ENCODE data around the gene ADCY9.

The ADCY9 gene

GRCh38 chr16:4083347-4083870, 32.8 kb downstream of the ADCY9 start:
- Histone ChIP-seq H4K8ac (ENCODE audit: low read length) (no peak overlapping the region), H2BK12ac (ENCODE audit: low read length in 2 of 2) (no peak overlapping the region), H3K36me3 (ENCODE audit: control insufficient read depth in 1 of 2, insufficient read depth in 2 of 2, low read depth in 1 of 2, low read length in 2 of 2) (peaks cover 0 to 3% of the 10 kb centered on the region in 2 experiments), H2AK5ac (ENCODE audit: low read length, severe bottlenecking) (no peak overlapping the region), H3K9ac (ENCODE audit: low read length) (no peak overlapping the region), H2BK120ac (ENCODE audit: low read depth, low read length) (no peak overlapping the region), H2AFZ (ENCODE audit: low read depth, low read length) (no peak overlapping the region), H3K27me3 (ENCODE audit: control insufficient read depth in 1 of 2, insufficient read depth in 1 of 2, low read length in 2 of 2) (no peaks in the 10 kb centered on the region), H3K14ac (ENCODE audit: low read length in 2 of 2) (no peak overlapping the region), H2BK15ac (ENCODE audit: low read depth, poor library complexity, severe bottlenecking) (no peak overlapping the region), H3K79me1 (replicated peaks; ENCODE audit: low read length, poor library complexity, severe bottlenecking) (peaks cover 17% of the 10 kb centered on the region), H3K23ac (ENCODE audit: low read length in 2 of 2) (no peak overlapping the region), H3K9me3 (ENCODE audit: control insufficient read depth, low read length) (no peaks in the 10 kb centered on the region), H3K4me3 (ENCODE audit: insufficient read depth in 1 of 2, low read depth in 1 of 2, low read length in 2 of 2) (no peak overlapping the region), H3K18ac (ENCODE audit: low read depth in 1 of 2, low read length in 2 of 2) (no peak overlapping the region), H2BK5ac (ENCODE audit: low read depth, low read length, poor library complexity, severe bottlenecking) (no peak overlapping the region), H3K4me1 (ENCODE audit: control insufficient read depth, insufficient read depth, low read depth, low read length) (peaks cover 10% of the 10 kb centered on the region), H3K4me2 (ENCODE audit: low read length, poor library complexity, severe bottlenecking) (no peak overlapping the region), H4K91ac (ENCODE audit: low read length) (no peak overlapping the region), H3K4ac (ENCODE audit: low read depth in 1 of 2, low read length in 2 of 2) (no peak overlapping the region), H3K27ac (ENCODE audit: low read length, poor library complexity, severe bottlenecking) (no peak overlapping the region)
- WGBS: 91% methylated on average over 5 of the region's 5 CpGs
- no peak for DNase-seq

GRCh38 chr16:4082474-4083044, 33.7 kb downstream of the ADCY9 start:
- H3K23ac ChIP-seq (ENCODE audit: low read length in 2 of 2): peak overlapping the region in 1 of 2 experiments; percentile 78
- H3K14ac ChIP-seq (ENCODE audit: low read length in 2 of 2): peak overlapping the region in 1 of 2 experiments; percentile 84
- H3K18ac ChIP-seq (ENCODE audit: low read depth in 1 of 2, low read length in 2 of 2): peak overlapping the region in 1 of 2 experiments; percentile 55
- peaks cover 0 to 3% of the 10 kb centered on the region in 2 experiments for H3K36me3 ChIP-seq (ENCODE audit: control insufficient read depth in 1 of 2, insufficient read depth in 2 of 2, low read depth in 1 of 2, low read length in 2 of 2)
- no peak overlapping the region for H3K4ac ChIP-seq (ENCODE audit: low read depth in 1 of 2, low read length in 2 of 2)
- H3K4me2 ChIP-seq (ENCODE audit: low read length, poor library complexity, severe bottlenecking): no peak overlapping the region
- peak overlapping the region; percentile 38 to 55 for H3K4me3 ChIP-seq (ENCODE audit: insufficient read depth in 1 of 2, low read depth in 1 of 2, low read length in 2 of 2)
- no peak overlapping the region for H2BK120ac ChIP-seq (ENCODE audit: low read depth, low read length)
- peaks cover 17% of the 10 kb centered on the region for H3K79me1 ChIP-seq (replicated peaks; ENCODE audit: low read length, poor library complexity, severe bottlenecking)
- peaks cover 10% of the 10 kb centered on the region for H3K4me1 ChIP-seq (ENCODE audit: control insufficient read depth, insufficient read depth, low read depth, low read length)
- no peak overlapping the region for H2BK15ac ChIP-seq (ENCODE audit: low read depth, poor library complexity, severe bottlenecking)
- no peak overlapping the region for H2BK12ac ChIP-seq (ENCODE audit: low read length in 2 of 2)
- no peak overlapping the region for H2BK5ac ChIP-seq (ENCODE audit: low read depth, low read length, poor library complexity, severe bottlenecking)
- no peak for DNase-seq
- peak overlapping the region; percentile 63 for H3K9ac ChIP-seq (ENCODE audit: low read length)
- H4K91ac ChIP-seq (ENCODE audit: low read length): peak overlapping the region; percentile 52
- H2AK5ac ChIP-seq (ENCODE audit: low read length, severe bottlenecking): no peak overlapping the region
- H3K27me3 ChIP-seq (ENCODE audit: control insufficient read depth in 1 of 2, insufficient read depth in 1 of 2, low read length in 2 of 2): no peaks in the 10 kb centered on the region
- H2AFZ ChIP-seq (ENCODE audit: low read depth, low read length): no peak overlapping the region
- no peak overlapping the region for H3K27ac ChIP-seq (ENCODE audit: low read length, poor library complexity, severe bottlenecking)
- no peak overlapping the region for H4K8ac ChIP-seq (ENCODE audit: low read length)
- H3K9me3 ChIP-seq (ENCODE audit: control insufficient read depth, low read length): no peaks in the 10 kb centered on the region
- 92% methylated on average over 15 of the region's 15 CpGs for WGBS

- no peaks in the 10 kb centered on the region for H3K9me3 ChIP-seq (ENCODE audit: control insufficient read depth, low read length)
- DNase-seq: no peak
- H3K27ac ChIP-seq (ENCODE audit: low read length, poor library complexity, severe bottlenecking): no peak overlapping the region
- peaks cover 10% of the 10 kb centered on the region for H3K4me1 ChIP-seq (ENCODE audit: control insufficient read depth, insufficient read depth, low read depth, low read length)
- H3K18ac ChIP-seq (ENCODE audit: low read depth in 1 of 2, low read length in 2 of 2): no peak overlapping the region
- no peak overlapping the region for H3K4me2 ChIP-seq (ENCODE audit: low read length, poor library complexity, severe bottlenecking)
- H3K27me3 ChIP-seq (ENCODE audit: control insufficient read depth in 1 of 2, insufficient read depth in 1 of 2, low read length in 2 of 2): no peaks in the 10 kb centered on the region
- no peak overlapping the region for H2AFZ ChIP-seq (ENCODE audit: low read depth, low read length)
- H2AK5ac ChIP-seq (ENCODE audit: low read length, severe bottlenecking): no peak overlapping the region
- no peak overlapping the region for H2BK12ac ChIP-seq (ENCODE audit: low read length in 2 of 2)
- H3K14ac ChIP-seq (ENCODE audit: low read length in 2 of 2): no peak overlapping the region
- peaks cover 3% of the 10 kb centered on the region in 2 experiments for H3K36me3 ChIP-seq (ENCODE audit: control insufficient read depth in 1 of 2, insufficient read depth in 2 of 2, low read depth in 1 of 2, low read length in 2 of 2)
- H4K91ac ChIP-seq (ENCODE audit: low read length): no peak overlapping the region
- H3K9ac ChIP-seq (ENCODE audit: low read length): peak overlapping the region; percentile 63
- H3K79me1 ChIP-seq (replicated peaks; ENCODE audit: low read length, poor library complexity, severe bottlenecking): peaks cover 19% of the 10 kb centered on the region
- H4K8ac ChIP-seq (ENCODE audit: low read length): no peak overlapping the region
- no peak overlapping the region for H3K4me3 ChIP-seq (ENCODE audit: insufficient read depth in 1 of 2, low read depth in 1 of 2, low read length in 2 of 2)
- H3K4ac ChIP-seq (ENCODE audit: low read depth in 1 of 2, low read length in 2 of 2): no peak overlapping the region
- H2BK120ac ChIP-seq (ENCODE audit: low read depth, low read length): no peak overlapping the region
- no peak overlapping the region for H2BK5ac ChIP-seq (ENCODE audit: low read depth, low read length, poor library complexity, severe bottlenecking)
- no peak overlapping the region for H3K23ac ChIP-seq (ENCODE audit: low read length in 2 of 2)
- 79% methylated on average over 12 of the region's 13 CpGs for WGBS
- no peak overlapping the region for H2BK15ac ChIP-seq (ENCODE audit: low read depth, poor library complexity, severe bottlenecking)
Measured at GRCh38 chr16:4081521-4082021, 34.7 kb downstream of the ADCY9 start.

- Histone ChIP-seq H2BK120ac (ENCODE audit: low read depth, low read length) (no peak overlapping the region), H3K36me3 (ENCODE audit: control insufficient read depth in 1 of 2, insufficient read depth in 2 of 2, low read depth in 1 of 2, low read length in 2 of 2) (peaks cover 3% of the 10 kb centered on the region in 2 experiments), H2BK12ac (ENCODE audit: low read length in 2 of 2) (no peak overlapping the region), H3K4me1 (ENCODE audit: control insufficient read depth, insufficient read depth, low read depth, low read length) (peaks cover 10% of the 10 kb centered on the region), H3K27ac (ENCODE audit: low read length, poor library complexity, severe bottlenecking) (no peak overlapping the region), H3K14ac (ENCODE audit: low read length in 2 of 2) (no peak overlapping the region), H3K27me3 (ENCODE audit: control insufficient read depth in 1 of 2, insufficient read depth in 1 of 2, low read length in 2 of 2) (no peaks in the 10 kb centered on the region), H4K8ac (ENCODE audit: low read length) (no peak overlapping the region), H3K9ac (ENCODE audit: low read length) (peak overlapping the region; percentile 40), H3K18ac (ENCODE audit: low read depth in 1 of 2, low read length in 2 of 2) (no peak overlapping the region), H3K4me3 (ENCODE audit: insufficient read depth in 1 of 2, low read depth in 1 of 2, low read length in 2 of 2) (no peak overlapping the region), H4K91ac (ENCODE audit: low read length) (no peak overlapping the region), H3K79me1 (replicated peaks; ENCODE audit: low read length, poor library complexity, severe bottlenecking) (peaks cover 17% of the 10 kb centered on the region), H2BK5ac (ENCODE audit: low read depth, low read length, poor library complexity, severe bottlenecking) (no peak overlapping the region), H2AFZ (ENCODE audit: low read depth, low read length) (no peak overlapping the region), H2AK5ac (ENCODE audit: low read length, severe bottlenecking) (no peak overlapping the region), H3K9me3 (ENCODE audit: control insufficient read depth, low read length) (no peaks in the 10 kb centered on the region), H3K23ac (ENCODE audit: low read length in 2 of 2) (no peak overlapping the region), H3K4ac (ENCODE audit: low read depth in 1 of 2, low read length in 2 of 2) (no peak overlapping the region), H2BK15ac (ENCODE audit: low read depth, poor library complexity, severe bottlenecking) (no peak overlapping the region), H3K4me2 (ENCODE audit: low read length, poor library complexity, severe bottlenecking) (peak overlapping the region; percentile 9)
- WGBS: 75% methylated on average over 10 of the region's 10 CpGs
- DNase-seq: no peak
Measured at GRCh38 chr16:4081047-4081446, 35.2 kb downstream of the ADCY9 start.
